HepG2 (cell line): ENCODE data around the gene ZBTB7A. TPM values are rescaled to one million over a fixed set of nuclear protein-coding genes. Genes with fewer than 3 reads are reported as not detected.
A peak's percentile ranks its signal among the peaks of the same experiment; 100 is the strongest.

ENCODE experiments used
- ELF1 ChIP-seq: sonication (generic); formaldehyde crosslinking; IDR thresholded peaks from 2 replicates; pipeline ENCODE4 v1.4.0; 2020; ENCODE audit warnings: missing genetic modification reagents
- EP300 ChIP-seq, 3 experiments: sonication (generic) in 1 of 3; formaldehyde crosslinking in 1 of 3; IDR thresholded peaks; 2 replicates each; pipeline versions ENCODE4 v1.5.1 to v1.6.1; 2011 to 2020; ENCODE audit warnings: low read depth in 2 of 3, low read length in 2 of 3, borderline replicate concordance in 1 of 3, improper control_type of control experiment in 1 of 3, mild to moderate bottlenecking in 1 of 3, missing genetic modification reagents in 1 of 3, moderate library complexity in 1 of 3
- MAZ ChIP-seq, 2 experiments: sonication (generic) in 1 of 2; formaldehyde crosslinking in 1 of 2; IDR thresholded peaks; 2 replicates each; pipeline versions ENCODE4 v1.5.0 to v1.6.1; 2012 to 2020; ENCODE audit warnings: low read depth in 2 of 2, mild to moderate bottlenecking in 2 of 2, borderline replicate concordance in 1 of 2, improper control_type of control experiment in 1 of 2, low read length in 1 of 2, missing genetic modification reagents in 1 of 2, moderate library complexity in 1 of 2
- NFAT5 ChIP-seq: sonication (generic); formaldehyde crosslinking; IDR thresholded peaks from 2 replicates; pipeline ENCODE4 v1.4.0; 2020; ENCODE audit warnings: missing genetic modification reagents
- NKX3-1 ChIP-seq: sonication (generic); formaldehyde crosslinking; IDR thresholded peaks from 2 replicates; pipeline ENCODE4 v1.5.0; 2020; ENCODE audit warnings: missing genetic modification reagents
- NPAS2 ChIP-seq: sonication (generic); formaldehyde crosslinking; IDR thresholded peaks from 2 replicates; pipeline ENCODE4 v1.8.0; 2022; ENCODE audit warnings: mild to moderate bottlenecking, missing genetic modification reagents, borderline replicate concordance
- NR2C2 ChIP-seq: sonication (generic); formaldehyde crosslinking; IDR thresholded peaks from 2 replicates; pipeline ENCODE4 v1.4.0; 2020; ENCODE audit warnings: missing genetic modification reagents, mild to moderate bottlenecking, moderate library complexity, borderline replicate concordance
- PCBP1 ChIP-seq: fragments of 200-400 bp; formaldehyde crosslinking; IDR thresholded peaks from 2 replicates; pipeline ENCODE4 v1.6.1; 2017; ENCODE audit warnings: mild to moderate bottlenecking, low read depth, low read length, borderline replicate concordance
- STAG1 ChIP-seq: sonication (generic); formaldehyde crosslinking; IDR thresholded peaks from 2 replicates; pipeline ENCODE4 v1.4.0; 2020; ENCODE audit warnings: missing genetic modification reagents
- TFDP2 ChIP-seq: sonication (generic); formaldehyde crosslinking; IDR thresholded peaks from 2 replicates; pipeline ENCODE4 v1.4.0; 2020; ENCODE audit warnings: missing genetic modification reagents
- ZKSCAN5 ChIP-seq: sonication (generic); formaldehyde crosslinking; IDR thresholded peaks from 2 replicates; pipeline ENCODE4 v1.5.1; 2020; ENCODE audit warnings: mild to moderate bottlenecking, missing genetic modification reagents
- ZNF687 ChIP-seq: sonication (generic); formaldehyde crosslinking; IDR thresholded peaks from 2 replicates; pipeline ENCODE4 v1.5.1; 2020; ENCODE audit warnings: mild to moderate bottlenecking, missing genetic modification reagents, moderate library complexity
- ZNF773 ChIP-seq: sonication (generic); formaldehyde crosslinking; IDR thresholded peaks from 2 replicates; pipeline ENCODE4 v1.4.0; 2020; ENCODE audit warnings: missing genetic modification reagents, borderline replicate concordance
- polyA plus RNA-seq, 8 experiments: library from polyadenylated mRNA; depleted of rRNA in 3 of 8; stranded (reverse) in 7 of 8; unstranded in 1 of 8; fragments of >200 nt; fragmentation: Illumina TruSeq in 4 of 8; extraction: Trizol in 4 of 8; gene quantifications; 2 replicates each; pipeline versions ENCODE4 v1.2.1 to v1.2.3, GENCODE V29; 2011 to 2016; ENCODE audit warnings: low read depth in 4 of 8, missing spikeins in 1 of 8, mixed read lengths in 1 of 8; ENCODE audit not compliant: insufficient read depth in 1 of 8
- total RNA-seq, 5 experiments: library from RNA; depleted of rRNA; stranded (reverse); fragments of >200 nt; fragmentation: Illumina TruSeq; extraction: Trizol; gene quantifications; 2 replicates each; pipeline ENCODE4 v1.2.3, GENCODE V29; 2016; ENCODE audit warnings: low read depth in 1 of 5

ZBTB7A gene
- total and polyA plus RNA-seq, 2 of the 13 experiments (the other 11 are each of a cell fraction or from before 2014, with no cell fraction given) = 3.6 to 4.0 TPM

GRCh38 chr19:4057931-4058692 is 8.6 kb downstream of the ZBTB7A start (continued):
- TF ChIP-seq ZNF687 (CRISPR knock-in tag) = peak; percentile 93
- TF ChIP-seq ZNF773 = peak; percentile 71; the same call in 1 of the 2 replicates
- TF ChIP-seq TFDP2 = peak; percentile 73
- TF ChIP-seq NKX3-1 = peak; percentile 26; the same call in 1 of the 2 replicates
- TF ChIP-seq EP300 (IDR thresholded peaks at IDR 0.05; ENCODE audit: low read depth in 2 of 2, low read length in 2 of 2) = peak; percentile 11 to 45; a peak in 2 of 4 replicates
- TF ChIP-seq EP300 (CRISPR knock-in tag; IDR thresholded peaks at IDR 0.05; ENCODE audit: borderline replicate concordance) = peak; percentile 6; the same call in 1 of the 2 replicates
- no peak for TF ChIP-seq ZKSCAN5
- peak; percentile 24; the same call in 1 of the 2 replicates for TF ChIP-seq STAG1 (CRISPR knock-in tag)
- TF ChIP-seq ELF1 (CRISPR knock-in tag) = no peak
- TF ChIP-seq NFAT5 (CRISPR knock-in tag) = no peak
- peak; percentile 86 for TF ChIP-seq NR2C2 (CRISPR knock-in tag)
- TF ChIP-seq MAZ (IDR thresholded peaks at IDR 0.05; ENCODE audit: borderline replicate concordance, low read depth, low read length) = peak; percentile 93
- TF ChIP-seq MAZ (CRISPR knock-in tag; IDR thresholded peaks at IDR 0.05; ENCODE audit: low read depth) = peak; percentile 74
- TF ChIP-seq NPAS2 (CRISPR knock-in tag) = no peak
- TF ChIP-seq PCBP1 = peak; percentile 97; the same call in 1 of the 2 replicates
